Neural progenitor cell (in vitro differentiated cells): ENCODE data around the gene MAGI1. TPM values are rescaled to one million over a fixed set of nuclear protein-coding genes. Genes with fewer than 3 reads are reported as not detected.

Experiments
- DNase-seq: peaks from one replicate; pipeline ENCODE4 v3.0.0-alpha.2; 2016; ENCODE audit warnings: low spot score
- H2AFZ ChIP-seq: fragments of 200-600 bp; sonication (generic); replicated peaks from 2 replicates; pipeline ENCODE4 v1.6.1; 2016; ENCODE audit warnings: antibody characterized with exemption
- H3F3A ChIP-seq: fragments of 200-600 bp; sonication (generic); 2 replicates; pipeline ENCODE4 v1.6.1; 2016; ENCODE audit warnings: antibody characterized with exemption, low read depth
- H3K27ac ChIP-seq: fragments of 200-600 bp; sonication (generic); 2 replicates; pipeline ENCODE4 v1.5.1; 2016; ENCODE audit warnings: mild to moderate bottlenecking
- H3K27me3 ChIP-seq: fragments of 200-600 bp; sonication (generic); 2 replicates; pipeline ENCODE4 v1.6.1; 2016; ENCODE audit warnings: mild to moderate bottlenecking, moderate library complexity
- H3K36me3 ChIP-seq: fragments of 200-600 bp; sonication (generic); 2 replicates; pipeline ENCODE4 v1.5.1; 2016
- H3K4me1 ChIP-seq: fragments of 200-600 bp; sonication (generic); 2 replicates; pipeline ENCODE4 v1.6.1; 2016; ENCODE audit warnings: mixed run types
- H3K4me2 ChIP-seq: fragments of 200-600 bp; sonication (generic); 2 replicates; pipeline ENCODE4 v1.6.1; 2016
- H3K4me3 ChIP-seq: fragments of 200-600 bp; sonication (generic); 2 replicates; pipeline ENCODE4 v1.5.1; 2016
- H3K79me2 ChIP-seq: fragments of 200-600 bp; sonication (generic); 2 replicates; pipeline ENCODE4 v1.6.1; 2016; ENCODE audit warnings: low read depth
- H3K9ac ChIP-seq: fragments of 200-600 bp; sonication (generic); 2 replicates; pipeline ENCODE4 v1.6.1; 2016
- H3K9me3 ChIP-seq: fragments of 200-600 bp; sonication (generic); 2 replicates; pipeline ENCODE4 v1.5.1; 2016; ENCODE audit warnings: low read depth
- H4K20me1 ChIP-seq: fragments of 200-600 bp; sonication (generic); 2 replicates; pipeline ENCODE4 v1.6.1; 2016; ENCODE audit warnings: low read depth
- H3K27ac Mint-ChIP-seq: 3 replicates; pipeline ENCODE4 v1.8.0; 2021; ENCODE audit warnings: mixed read lengths
- H3K27me3 Mint-ChIP-seq: 2 replicates; pipeline ENCODE4 v1.8.0; 2022; ENCODE audit warnings: low read depth, mild to moderate bottlenecking, inconsistent platforms, moderate library complexity, mixed read lengths; ENCODE audit not compliant: insufficient read depth
- H3K36me3 Mint-ChIP-seq: 3 replicates; pipeline ENCODE4 v1.8.0; 2021; ENCODE audit warnings: mixed read lengths
- H3K4me1 Mint-ChIP-seq: 3 replicates; pipeline ENCODE4 v1.8.0; 2021; ENCODE audit warnings: mixed read lengths
- H3K4me3 Mint-ChIP-seq: 3 replicates; pipeline ENCODE4 v1.8.0; 2021; ENCODE audit warnings: mild to moderate bottlenecking, moderate library complexity, mixed read lengths
- H3K9me3 Mint-ChIP-seq: 3 replicates; pipeline ENCODE4 v1.8.0; 2020; ENCODE audit warnings: mixed read lengths
- CTCF ChIP-seq: fragments of 200-600 bp; sonication (generic); IDR thresholded peaks from 2 replicates; pipeline ENCODE4 v1.5.1; 2017; ENCODE audit warnings: antibody characterized with exemption, mild to moderate bottlenecking
- EZH2 ChIP-seq: fragments of 200-600 bp; sonication (generic); IDR thresholded peaks from 2 replicates; pipeline ENCODE4 v1.6.1; 2017; ENCODE audit warnings: antibody characterized with exemption, mild to moderate bottlenecking, moderate library complexity
- EZH2phosphoT487 ChIP-seq: fragments of 200-600 bp; sonication (generic); IDR thresholded peaks from 2 replicates; pipeline ENCODE4 v1.6.1; 2017; ENCODE audit warnings: antibody characterized with exemption
- total RNA-seq: library from RNA; depleted of rRNA; stranded (reverse); fragments of >200 nt; gene quantifications from 2 replicates; pipeline ENCODE4 v1.2.3, GENCODE V29; 2015; ENCODE audit warnings: low replicate concordance

The MAGI1 gene
- total RNA-seq, 1 donor from 2014 or later: 40.6 TPM

- no peak overlapping the region for H3K27ac Mint-ChIP-seq
- no peak for TF ChIP-seq EZH2phosphoT487
- TF ChIP-seq CTCF: no peak
- TF ChIP-seq EZH2: no peak
- H4K20me1 ChIP-seq: peaks cover 19% of the 10 kb centered on the region
- peaks cover 35% of the 10 kb centered on the region for H3K4me1 Mint-ChIP-seq
- H3K79me2 ChIP-seq: peaks cover 70% of the 10 kb centered on the region
- H3K9me3 Mint-ChIP-seq: peaks cover 16% of the 10 kb centered on the region
- no peak overlapping the region for H3K4me2 ChIP-seq
- DNase-seq: no peak
- peaks cover 38% of the 10 kb centered on the region for H3K4me1 ChIP-seq
- H2AFZ ChIP-seq: no peak overlapping the region
- H3K27me3 ChIP-seq: no peaks in the 10 kb centered on the region
- H3K9me3 ChIP-seq: no peaks in the 10 kb centered on the region
- H3K4me3 ChIP-seq: no peak overlapping the region
- no peaks in the 10 kb centered on the region for H3K27me3 Mint-ChIP-seq
- no peak overlapping the region for H3K4me3 Mint-ChIP-seq
- no peaks in the 10 kb centered on the region for H3K36me3 ChIP-seq
- no peak overlapping the region for H3K9ac ChIP-seq
- no peak overlapping the region for H3K27ac ChIP-seq
- H3K36me3 Mint-ChIP-seq: peaks cover 3% of the 10 kb centered on the region
- H3F3A ChIP-seq: peaks cover 39% of the 10 kb centered on the region
Observed at GRCh38 chr3:65935724-65936123, 103.0 kb downstream of the MAGI1 start.

DNA sequence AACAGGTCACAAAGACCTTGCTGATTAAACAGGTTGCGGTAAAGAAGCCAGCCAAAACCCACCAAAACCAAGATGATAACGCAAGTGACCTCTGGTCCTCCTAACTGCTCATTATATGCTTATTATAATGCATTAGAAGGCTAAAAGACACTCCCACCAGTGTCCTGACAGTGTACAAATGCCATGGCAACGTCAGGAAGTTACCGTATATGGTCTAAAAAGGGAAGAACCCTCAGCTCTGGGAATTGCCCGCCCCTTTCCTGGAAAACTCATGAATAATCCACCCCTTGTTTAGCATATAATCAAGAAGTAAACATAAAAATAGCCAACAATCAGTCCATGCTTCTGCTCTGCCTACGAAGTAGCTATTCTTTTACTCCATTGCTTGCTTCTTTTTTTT, 108.1 kb downstream of the MAGI1 start:
- no peak overlapping the region for H3K9ac ChIP-seq
- no peak overlapping the region for H3K4me3 ChIP-seq
- H3K27me3 ChIP-seq: no peaks in the 10 kb centered on the region
- no peak overlapping the region for H3K4me2 ChIP-seq
- no peak for TF ChIP-seq EZH2
- TF ChIP-seq EZH2phosphoT487: no peak
- TF ChIP-seq CTCF: no peak
- H4K20me1 ChIP-seq: peaks cover 22% of the 10 kb centered on the region
- H3K4me1 ChIP-seq: peaks cover 16% of the 10 kb centered on the region
- H3K36me3 Mint-ChIP-seq: peaks cover 5% of the 10 kb centered on the region
- no peaks in the 10 kb centered on the region for H3K9me3 ChIP-seq
- peaks cover 19% of the 10 kb centered on the region for H3K4me1 Mint-ChIP-seq
- H3K79me2 ChIP-seq: peaks cover 56% of the 10 kb centered on the region
- no peaks in the 10 kb centered on the region for H3K27me3 Mint-ChIP-seq
- H3K36me3 ChIP-seq: no peaks in the 10 kb centered on the region
- H3F3A ChIP-seq: peaks cover 25% of the 10 kb centered on the region
- H3K27ac Mint-ChIP-seq: no peak overlapping the region
- H3K9me3 Mint-ChIP-seq: peaks cover 16% of the 10 kb centered on the region
- H3K4me3 Mint-ChIP-seq: no peak overlapping the region
- no peak overlapping the region for H2AFZ ChIP-seq
- DNase-seq: no peak
- H3K27ac ChIP-seq: no peak overlapping the region

- no peak for TF ChIP-seq CTCF
- no peak for TF ChIP-seq EZH2
- no peak for TF ChIP-seq EZH2phosphoT487
- Mint-ChIP-seq H3K4me1 (peaks cover 22% of the 10 kb centered on the region), H3K27ac (no peak overlapping the region), H3K27me3 (no peaks in the 10 kb centered on the region), H3K36me3 (peaks cover 2% of the 10 kb centered on the region), H3K9me3 (peaks cover 8% of the 10 kb centered on the region), H3K4me3 (no peak overlapping the region)
- H3K9ac ChIP-seq: no peak overlapping the region
- peaks cover 16% of the 10 kb centered on the region for H3K4me1 ChIP-seq
- no peak overlapping the region for H2AFZ ChIP-seq
- H3K79me2 ChIP-seq: peaks cover 60% of the 10 kb centered on the region
- H3K9me3 ChIP-seq: no peaks in the 10 kb centered on the region
- H3K4me2 ChIP-seq: peak overlapping the region; percentile 25
- H4K20me1 ChIP-seq: peaks cover 22% of the 10 kb centered on the region
- H3K27ac ChIP-seq: no peak overlapping the region
- no peak for DNase-seq
- H3K4me3 ChIP-seq: no peak overlapping the region
- H3F3A ChIP-seq: peaks cover 16% of the 10 kb centered on the region
- H3K27me3 ChIP-seq: no peaks in the 10 kb centered on the region
- no peaks in the 10 kb centered on the region for H3K36me3 ChIP-seq
Observed at GRCh38 chr3:65928110-65928509, 110.6 kb downstream of the MAGI1 start.
